ENCODE results near the gene TAS2R40. TPM values are rescaled to one million over a fixed set of nuclear protein-coding genes. Genes with fewer than 3 reads are reported as not detected.
"Not testable (repeated sequence)": the region's sequence is repeated elsewhere in the genome, so short reads cannot be mapped to it uniquely, and the experiment has no call there.

The TAS2R40 gene
- total and polyA plus RNA-seq, 2 donors, result not detected

- Histone ChIP-seq H3K4me1 (ENCODE audit: insufficient read depth) (no peaks in the 10 kb centered on the region), H3K36me3 (ENCODE audit: insufficient read depth) (no peaks in the 10 kb centered on the region), H3K27ac (ENCODE audit: low read depth) (no peak overlapping the region), H3K4me3 (ENCODE audit: low read depth, low read length) (no peak overlapping the region)
- 67% methylated on average over 1 of the region's 1 CpG for WGBS
- no peak for DNase-seq (ENCODE audit: extremely low spot score)
Observed at GRCh38 chr7:143247372-143247771, 25.5 kb downstream of the TAS2R40 start.

- WGBS, result 89% methylated on average over 2 of the region's 2 CpGs
- Histone ChIP-seq H3K4me1 (ENCODE audit: insufficient read depth) (no peaks in the 10 kb centered on the region), H3K27ac (ENCODE audit: low read depth) (no peak overlapping the region), H3K36me3 (ENCODE audit: insufficient read depth) (no peaks in the 10 kb centered on the region), H3K4me3 (ENCODE audit: low read depth, low read length) (no peak overlapping the region)
- no peak for DNase-seq (ENCODE audit: extremely low spot score)
Observed at GRCh38 chr7:143248761-143249354, 27.0 kb downstream of the TAS2R40 start.

GRCh38 chr7:143250199-143250598, 28.4 kb downstream of the TAS2R40 start:
- H3K4me3 ChIP-seq (ENCODE audit: low read depth, low read length), result no peak overlapping the region
- H3K27ac ChIP-seq (ENCODE audit: low read depth), result no peak overlapping the region
- H3K4me1 ChIP-seq (ENCODE audit: insufficient read depth), result no peaks in the 10 kb centered on the region
- DNase-seq (ENCODE audit: extremely low spot score), result no peak
- H3K36me3 ChIP-seq (ENCODE audit: insufficient read depth), result no peaks in the 10 kb centered on the region

- Histone ChIP-seq H3K27ac (ENCODE audit: low read depth) (no peak overlapping the region), H3K4me1 (ENCODE audit: insufficient read depth) (no peaks in the 10 kb centered on the region), H3K36me3 (ENCODE audit: insufficient read depth) (no peaks in the 10 kb centered on the region), H3K4me3 (ENCODE audit: low read depth, low read length) (no peak overlapping the region)
- DNase-seq (ENCODE audit: extremely low spot score), result no peak
- 81% methylated on average over 1 of the region's 1 CpG for WGBS
Observed at GRCh38 chr7:143250822-143251221, 29.0 kb downstream of the TAS2R40 start.

GRCh38 chr7:143252006-143252405, 30.2 kb downstream of the TAS2R40 start:
- 86% methylated on average over 2 of the region's 2 CpGs for WGBS
- Histone ChIP-seq H3K4me3 (ENCODE audit: low read depth, low read length) (no peak overlapping the region), H3K4me1 (ENCODE audit: insufficient read depth) (no peaks in the 10 kb centered on the region), H3K36me3 (ENCODE audit: insufficient read depth) (no peaks in the 10 kb centered on the region), H3K27ac (ENCODE audit: low read depth) (no peak overlapping the region)
- DNase-seq (ENCODE audit: extremely low spot score), result no peak

- WGBS, result 69% methylated on average over 3 of the region's 3 CpGs
- no peaks in the 10 kb centered on the region for H3K36me3 ChIP-seq (ENCODE audit: insufficient read depth)
- no peak overlapping the region for H3K27ac ChIP-seq (ENCODE audit: low read depth)
- H3K4me1 ChIP-seq (ENCODE audit: insufficient read depth), result no peaks in the 10 kb centered on the region
- DNase-seq (ENCODE audit: extremely low spot score), result no peak
- no peak overlapping the region for H3K4me3 ChIP-seq (ENCODE audit: low read depth, low read length)
Observed at GRCh38 chr7:143255564-143255963, 33.7 kb downstream of the TAS2R40 start.

- DNase-seq (ENCODE audit: extremely low spot score), result no peak
- H3K27ac ChIP-seq (ENCODE audit: low read depth), result no peak overlapping the region
- 85% methylated on average over 3 of the region's 3 CpGs for WGBS
- no peaks in the 10 kb centered on the region for H3K4me1 ChIP-seq (ENCODE audit: insufficient read depth)
- H3K4me3 ChIP-seq (ENCODE audit: low read depth, low read length), result no peak overlapping the region
- no peaks in the 10 kb centered on the region for H3K36me3 ChIP-seq (ENCODE audit: insufficient read depth)
Observed at GRCh38 chr7:143256325-143256724, 34.5 kb downstream of the TAS2R40 start.

- 89% methylated on average over 4 of the region's 4 CpGs for WGBS
- H3K4me3 ChIP-seq (ENCODE audit: low read depth, low read length), result no peak overlapping the region
- H3K36me3 ChIP-seq (ENCODE audit: insufficient read depth), result no peaks in the 10 kb centered on the region
- H3K4me1 ChIP-seq (ENCODE audit: insufficient read depth), result no peaks in the 10 kb centered on the region
- no peak for DNase-seq (ENCODE audit: extremely low spot score)
- H3K27ac ChIP-seq (ENCODE audit: low read depth), result no peak overlapping the region
Observed at GRCh38 chr7:143256932-143257331, 35.1 kb downstream of the TAS2R40 start.

GRCh38 chr7:143257501-143257900, 35.7 kb downstream of the TAS2R40 start:
- Histone ChIP-seq H3K4me3 (ENCODE audit: low read depth, low read length) (no peak overlapping the region), H3K4me1 (ENCODE audit: insufficient read depth) (no peaks in the 10 kb centered on the region), H3K27ac (ENCODE audit: low read depth) (no peak overlapping the region), H3K36me3 (ENCODE audit: insufficient read depth) (no peaks in the 10 kb centered on the region)
- WGBS, result 75% methylated on average over 5 of the region's 5 CpGs
- DNase-seq (ENCODE audit: extremely low spot score), result no peak

- no peak for DNase-seq (ENCODE audit: extremely low spot score)
- WGBS, result 21% methylated on average over 2 of the region's 2 CpGs
- no peaks in the 10 kb centered on the region for H3K36me3 ChIP-seq (ENCODE audit: insufficient read depth)
Observed at GRCh38 chr7:143258831-143259230, 37.0 kb downstream of the TAS2R40 start.

GRCh38 chr7:143259765-143260164, 37.9 kb downstream of the TAS2R40 start:
- Histone ChIP-seq H3K4me3 (ENCODE audit: low read depth, low read length) (no peak overlapping the region), H3K36me3 (ENCODE audit: insufficient read depth) (no peaks in the 10 kb centered on the region), H3K4me1 (ENCODE audit: insufficient read depth) (no peaks in the 10 kb centered on the region), H3K27ac (ENCODE audit: low read depth) (no peak overlapping the region)
- WGBS, result 82% methylated on average over 2 of the region's 2 CpGs
- DNase-seq (ENCODE audit: extremely low spot score), result no peak

More at GRCh38 chr7:143258831-143259230, 37.0 kb downstream of the TAS2R40 start:
- H3K4me1 ChIP-seq (ENCODE audit: insufficient read depth), result no peaks in the 10 kb centered on the region
- no peak overlapping the region for H3K4me3 ChIP-seq (ENCODE audit: low read depth, low read length)
- no peak overlapping the region for H3K27ac ChIP-seq (ENCODE audit: low read depth)

- no peak overlapping the region for H3K27ac ChIP-seq (ENCODE audit: low read depth)
- 92% methylated on average over 1 of the region's 1 CpG for WGBS
- no peak for DNase-seq (ENCODE audit: extremely low spot score)
- no peaks in the 10 kb centered on the region for H3K36me3 ChIP-seq (ENCODE audit: insufficient read depth)
- no peak overlapping the region for H3K4me3 ChIP-seq (ENCODE audit: low read depth, low read length)
- H3K4me1 ChIP-seq (ENCODE audit: insufficient read depth), result no peaks in the 10 kb centered on the region
Observed at GRCh38 chr7:143261901-143262300, 40.1 kb downstream of the TAS2R40 start.

GRCh38 chr7:143263266-143264195, 41.7 kb downstream of the TAS2R40 start, which contains the start of gene GSTK1:
TSS of gene GSTK1 (plus strand) at chr7:143263441. CDS start at chr7:143263514, 73 bp downstream.
- Histone ChIP-seq H3K27ac (ENCODE audit: low read depth) (peak within 1 kb of the TSS; percentile 93), H3K36me3 (ENCODE audit: insufficient read depth) (peaks cover 2% of the 10 kb centered on the region), H3K4me3 (ENCODE audit: low read depth, low read length) (peak within 1 kb of the TSS; percentile 70), H3K4me1 (ENCODE audit: insufficient read depth) (no peaks in the 10 kb centered on the region)
- DNase-seq (ENCODE audit: extremely low spot score), result no peak
- WGBS, result 1% methylated on average over 48 of the region's 48 CpGs

GRCh38 chr7:143264196-143264568, 42.3 kb downstream of the TAS2R40 start:
- WGBS, result 68% methylated on average over 15 of the region's 15 CpGs
- H3K27ac ChIP-seq (ENCODE audit: low read depth); DNase-seq (ENCODE audit: extremely low spot score); H3K4me1 ChIP-seq (ENCODE audit: insufficient read depth); H3K36me3 ChIP-seq (ENCODE audit: insufficient read depth): not testable (repeated sequence)
- H3K4me3 ChIP-seq (ENCODE audit: low read depth, low read length), result peak overlapping the region; percentile 70
